NCI-H1930 (cell line): Measurements from ENCODE around the gene TRIM27.
"Not testable (repeated sequence)": the region's sequence is repeated elsewhere in the genome, so short reads cannot be mapped to it uniquely, and the experiment has no call there.

Experiments used
- DNase-seq, 2 experiments: peaks; one replicate each; lab custom pipeline; 2025; lab: John Stamatoyannopoulos, UW

Gene TRIM27

GRCh38 chr6:28864326-28864923, 59.4 kb downstream of the TRIM27 start:
- no peak for DNase-seq

DNA sequence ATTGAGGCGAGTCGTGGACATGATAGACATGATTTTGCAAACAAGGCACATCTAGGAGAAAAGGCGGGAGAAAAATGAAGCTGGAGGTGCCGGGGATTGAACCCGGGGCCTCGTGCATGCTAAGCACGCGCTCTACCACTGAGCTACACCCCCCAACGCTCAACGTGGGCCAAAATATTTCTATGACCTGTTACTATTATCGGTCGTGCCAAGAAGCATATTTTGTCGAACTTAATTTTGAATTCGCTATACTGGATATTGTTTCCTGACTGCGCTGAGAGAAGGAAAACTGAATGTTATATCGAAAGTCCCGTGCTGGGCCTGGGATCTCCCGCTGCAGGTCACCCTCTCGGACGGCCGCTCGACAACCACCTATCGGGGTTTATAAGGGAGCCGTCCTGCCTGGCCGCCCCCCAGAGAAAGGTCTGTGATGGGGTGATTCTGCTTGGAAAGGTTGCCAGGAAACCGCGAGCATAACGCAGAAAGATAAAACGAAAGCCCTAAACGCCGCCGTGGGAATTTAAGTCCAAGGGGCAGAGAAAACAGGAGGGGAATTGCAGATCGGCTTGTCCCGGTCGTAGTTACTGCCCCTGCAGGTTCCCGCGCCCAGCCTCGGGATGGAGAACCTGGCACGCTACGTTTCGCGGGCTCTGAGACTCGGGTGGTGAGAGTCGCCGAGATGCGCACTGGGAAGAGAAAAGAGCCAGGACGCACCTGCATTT, 60.0 kb downstream of the TRIM27 start:
- DNase-seq, result peak; percentile 67 to 78

GRCh38 chr6:28862077-28862476, 61.7 kb downstream of the TRIM27 start:
- no peak for DNase-seq

DNA sequence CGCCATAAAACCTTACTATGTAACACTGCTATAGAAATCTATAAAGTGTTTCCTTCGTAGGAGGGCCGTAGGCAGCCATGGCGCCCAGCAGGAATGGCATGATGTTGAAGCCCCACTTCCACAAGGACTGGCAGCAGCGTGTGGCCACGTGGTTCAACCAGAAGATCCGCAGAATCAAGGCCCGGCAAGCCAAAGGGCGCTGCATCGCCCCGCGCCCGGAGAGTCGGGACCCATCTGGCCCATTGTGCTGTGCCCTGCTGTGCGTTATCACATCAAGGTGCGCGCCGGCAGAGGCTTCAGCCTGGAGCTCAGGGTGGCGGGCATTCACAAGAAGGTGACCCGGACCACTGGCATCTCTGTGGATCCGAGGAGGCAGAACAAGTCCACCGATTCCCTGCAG, 62.4 kb downstream of the TRIM27 start:
- no peak for DNase-seq

DNA sequence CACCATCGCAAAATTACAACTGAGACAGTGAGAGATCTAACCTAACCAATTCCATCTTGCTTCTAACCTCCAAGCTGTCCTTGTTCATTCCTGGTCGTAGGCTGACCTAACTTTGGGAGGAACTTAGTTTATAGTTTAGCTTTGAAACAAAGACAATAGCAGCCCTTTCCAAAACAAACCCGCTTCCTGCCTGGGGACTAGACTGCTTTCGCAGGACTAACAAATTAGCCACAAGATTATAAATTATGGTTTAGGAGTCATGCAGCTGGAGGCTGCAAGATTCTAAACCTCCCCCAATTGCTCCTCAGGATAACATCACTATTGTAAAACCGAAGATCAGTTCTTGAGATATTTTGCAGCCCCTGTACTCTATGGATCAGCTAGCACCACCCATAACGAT, 63.2 kb downstream of the TRIM27 start:
- DNase-seq, result no peak

DNA sequence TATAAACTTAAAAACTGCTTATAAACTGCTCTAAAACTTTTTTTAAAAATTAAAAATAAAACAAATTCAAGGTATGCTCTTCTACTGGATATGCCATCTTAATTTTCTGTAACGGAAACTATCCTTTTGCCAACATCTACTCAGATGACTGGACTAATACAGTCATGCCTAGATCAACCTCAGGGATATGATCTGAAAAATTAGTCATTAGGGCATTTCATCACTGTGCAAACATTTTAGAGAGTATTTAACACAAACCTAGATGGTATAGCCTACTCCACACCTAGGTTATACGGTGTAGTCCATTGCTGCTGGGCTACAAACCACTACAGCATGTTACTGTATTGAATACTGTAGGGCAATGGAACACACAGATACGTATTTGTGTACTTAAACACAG, 64.8 kb downstream of the TRIM27 start:
- no peak for DNase-seq

GRCh38 chr6:28856620-28857005, 67.2 kb downstream of the TRIM27 start:
- DNase-seq, result no peak

GRCh38 chr6:28854405-28854804, 69.4 kb downstream of the TRIM27 start:
- not testable (repeated sequence) for DNase-seq
